Measurements from ENCODE around the gene RBFOX1.

DNA sequence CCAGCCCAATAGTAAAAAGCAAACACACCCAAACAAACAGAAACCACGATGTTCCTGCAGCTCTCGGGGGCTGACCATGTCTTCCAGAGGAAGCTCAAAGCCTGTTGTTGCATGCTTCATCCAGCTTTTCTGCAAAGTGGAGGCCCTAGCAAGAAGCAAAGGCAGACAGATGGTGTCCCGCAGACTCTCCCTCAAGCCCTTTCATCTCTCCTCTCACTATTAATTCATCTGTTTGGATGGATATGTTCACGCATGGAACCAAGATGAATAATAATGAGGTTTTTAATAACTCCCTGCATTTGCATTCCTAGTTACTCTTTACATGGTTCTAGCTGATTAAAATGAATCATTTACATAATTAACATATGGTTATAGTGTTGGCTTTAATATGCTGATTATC is 36.6 kb downstream of the RBFOX1 start:
- TF ChIP-seq, protein P1, sequence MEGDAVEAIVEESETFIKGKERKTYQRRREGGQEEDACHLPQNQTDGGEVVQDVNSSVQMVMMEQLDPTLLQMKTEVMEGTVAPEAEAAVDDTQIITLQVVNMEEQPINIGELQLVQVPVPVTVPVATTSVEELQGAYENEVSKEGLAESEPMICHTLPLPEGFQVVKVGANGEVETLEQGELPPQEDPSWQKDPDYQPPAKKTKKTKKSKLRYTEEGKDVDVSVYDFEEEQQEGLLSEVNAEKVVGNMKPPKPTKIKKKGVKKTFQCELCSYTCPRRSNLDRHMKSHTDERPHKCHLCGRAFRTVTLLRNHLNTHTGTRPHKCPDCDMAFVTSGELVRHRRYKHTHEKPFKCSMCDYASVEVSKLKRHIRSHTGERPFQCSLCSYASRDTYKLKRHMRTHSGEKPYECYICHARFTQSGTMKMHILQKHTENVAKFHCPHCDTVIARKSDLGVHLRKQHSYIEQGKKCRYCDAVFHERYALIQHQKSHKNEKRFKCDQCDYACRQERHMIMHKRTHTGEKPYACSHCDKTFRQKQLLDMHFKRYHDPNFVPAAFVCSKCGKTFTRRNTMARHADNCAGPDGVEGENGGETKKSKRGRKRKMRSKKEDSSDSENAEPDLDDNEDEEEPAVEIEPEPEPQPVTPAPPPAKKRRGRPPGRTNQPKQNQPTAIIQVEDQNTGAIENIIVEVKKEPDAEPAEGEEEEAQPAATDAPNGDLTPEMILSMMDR (IDR thresholded peaks at IDR 0.05): no peak
- TF ChIP-seq EZH2 (IDR thresholded peaks at IDR 0.05; ENCODE audit: borderline replicate concordance, insufficient read depth, low read depth, low read length, poor library complexity, severe bottlenecking): no peak
